Hepatic stellate cell (primary cell): Measurements from ENCODE around the gene SIAH1.
A peak's percentile ranks its signal among the peaks of the same experiment; 100 is the strongest.
"Not testable (repeated sequence)": the region's sequence is repeated elsewhere in the genome, so short reads cannot be mapped to it uniquely, and the experiment has no call there.

Experiments used
- DNase-seq: peaks from one replicate; pipeline ENCODE4 v3.0.0; 2011; ENCODE audit warnings: low spot score

The SIAH1 gene

GRCh38 chr16:48385253-48386150 lies at the start of gene SIAH1:
SIAH1 (minus strand) TSS chr16:48385413; CDS start chr16:48362428, 22,985 bp downstream.
- DNase-seq, result peak; percentile 91

GRCh38 chr16:48434653-48435317 lies 49.6 kb upstream of the SIAH1 start:
- peak; percentile 24 for DNase-seq

GRCh38 chr16:48433850-48434530 lies 48.8 kb upstream of the SIAH1 start:
- DNase-seq, result no peak

GRCh38 chr16:48433116-48433849 lies 48.1 kb upstream of the SIAH1 start:
- DNase-seq, result no peak

GRCh38 chr16:48432136-48432535 lies 46.9 kb upstream of the SIAH1 start:
- DNase-seq, result no peak

- DNase-seq, result no peak
Observed at GRCh38 chr16:48430890-48431289, 45.7 kb upstream of the SIAH1 start.

- no peak for DNase-seq
Observed at GRCh38 chr16:48426244-48427141, 41.3 kb upstream of the SIAH1 start.

GRCh38 chr16:48422537-48422936 lies 37.3 kb upstream of the SIAH1 start:
- no peak for DNase-seq

- no peak for DNase-seq
Observed at GRCh38 chr16:48421741-48422140, 36.5 kb upstream of the SIAH1 start.

- no peak for DNase-seq
Observed at GRCh38 chr16:48420437-48420836, 35.2 kb upstream of the SIAH1 start.

GRCh38 chr16:48416617-48417016 lies 31.4 kb upstream of the SIAH1 start:
- DNase-seq, result not testable (repeated sequence)

GRCh38 chr16:48413272-48413671 lies 28.1 kb upstream of the SIAH1 start:
- no peak for DNase-seq

GRCh38 chr16:48409839-48410632 lies 24.8 kb upstream of the SIAH1 start:
- DNase-seq, result peak; percentile 83

- peak; percentile 34 for DNase-seq
Observed at GRCh38 chr16:48408688-48409087, 23.5 kb upstream of the SIAH1 start.

GRCh38 chr16:48405907-48406306 lies 20.7 kb upstream of the SIAH1 start:
- DNase-seq, result no peak

- no peak for DNase-seq
Observed at GRCh38 chr16:48405153-48405552, 19.9 kb upstream of the SIAH1 start.

- not testable (repeated sequence) for DNase-seq
Observed at GRCh38 chr16:48402547-48402946, 17.3 kb upstream of the SIAH1 start.

GRCh38 chr16:48395375-48395774 lies 10.2 kb upstream of the SIAH1 start:
- DNase-seq, result no peak

- DNase-seq, result no peak
Observed at GRCh38 chr16:48394355-48394703, 9.1 kb upstream of the SIAH1 start.
